ENCODE results near the gene RPS16.

- TF ChIP-seq POLR2A (IDR thresholded peaks at IDR 0.05) (no peak), CTCF (IDR thresholded peaks at IDR 0.05) (no peak)
Measured at GRCh38 chr19:39472746-39473442, 37.1 kb upstream of the RPS16 start.
